A673 (cell line): Measurements from ENCODE around the gene IFITM2. TPM values are rescaled to one million over a fixed set of nuclear protein-coding genes. Genes with fewer than 3 reads are reported as not detected.

Experiments
- BruUV-seq: library from RNA; stranded (reverse); fragments of 400-500 nt; replicated peaks from 2 replicates; lab custom pipeline; 2021; lab: Mats Ljungman, UMichigan
- CTCF ChIA-PET: fragments of 300-600 bp; sonication (Branson Sonifier 250); formaldehyde crosslinking; loops from one replicate; lab custom pipeline; 2022; ENCODE audit warnings: antibody characterized with exemption; lab: Charles Lee
- POLR2A ChIA-PET: fragments of 300-600 bp; sonication (Branson Sonifier 250); formaldehyde crosslinking; loops from one replicate; lab custom pipeline; 2022; ENCODE audit warnings: antibody characterized with exemption; ENCODE audit not compliant: low non-redundant PET; lab: Charles Lee
- DNase-seq: peaks from one replicate; pipeline ENCODE4 v3.0.0-alpha.2; 2015; ENCODE audit warnings: low spot score
- H3K27ac ChIP-seq: fragments of 200-600 bp; sonication (generic); 2 replicates; pipeline ENCODE4 v1.5.1; 2016; ENCODE audit warnings: mixed run types, low read depth, mild to moderate bottlenecking, mixed read lengths, antibody characterized with exemption, low read length; ENCODE audit not compliant: poor library complexity, severe bottlenecking
- H3K27me3 ChIP-seq: fragments of 200-600 bp; sonication (generic); replicated peaks from 2 replicates; pipeline ENCODE4 v1.6.1; 2017; ENCODE audit warnings: mixed run types, low read depth, mild to moderate bottlenecking, mixed read lengths, antibody characterized with exemption, low read length; ENCODE audit not compliant: insufficient read depth, poor library complexity
- H3K36me3 ChIP-seq: fragments of 200-600 bp; sonication (generic); 2 replicates; pipeline ENCODE4 v1.6.1; 2016; ENCODE audit warnings: mixed run types, mild to moderate bottlenecking, mixed read lengths, antibody characterized with exemption, low read length; ENCODE audit not compliant: insufficient read depth, poor library complexity, severe bottlenecking
- H3K4me1 ChIP-seq: fragments of 200-600 bp; sonication (generic); 2 replicates; pipeline ENCODE4 v1.6.1; 2017; ENCODE audit warnings: mixed run types, mild to moderate bottlenecking, mixed read lengths, antibody characterized with exemption, low read length; ENCODE audit not compliant: insufficient read depth, poor library complexity, severe bottlenecking
- H3K4me3 ChIP-seq: fragments of 200-600 bp; sonication (generic); 2 replicates; pipeline ENCODE4 v1.5.1; 2016; ENCODE audit warnings: low read depth, mixed run types, mild to moderate bottlenecking, mixed read lengths, low read length; ENCODE audit not compliant: poor library complexity, severe bottlenecking
- H3K9me3 ChIP-seq: fragments of 200-600 bp; sonication (generic); 2 replicates; pipeline ENCODE4 v1.6.1; 2016; ENCODE audit warnings: mixed run types, low read depth, mild to moderate bottlenecking, mixed read lengths, antibody characterized with exemption, low read length; ENCODE audit not compliant: poor library complexity, severe bottlenecking
- EZH2 ChIP-seq: fragments of 200-600 bp; sonication (generic); IDR thresholded peaks from 2 replicates; pipeline ENCODE4 v1.6.1; 2017; ENCODE audit warnings: borderline replicate concordance, low read depth, mild to moderate bottlenecking, mixed read lengths, antibody characterized with exemption, low read length; ENCODE audit not compliant: poor library complexity, severe bottlenecking
- intact Hi-C: fragments of 100-400 bp; cut with micrococcal nuclease; formaldehyde crosslinking; loops from one replicate; pipeline ENCODE4 v1.10.0; 2022; ENCODE audit not compliant: unreplicated experiment
- total RNA-seq: library from RNA; stranded (reverse); gene quantifications from 2 replicates; pipeline ENCODE4 v1.2.3, GENCODE V29; 2021
- TF ChIP-seq, protein P1 (sequence below): fragments of 300-800, 200-600 bp; sonication (generic); conservative IDR thresholded peaks from 2 replicates; pipeline ENCODE4 v1.5.1; 2017; ENCODE audit warnings: low read depth, mild to moderate bottlenecking, antibody characterized with exemption, low read length, moderate library complexity, mixed read lengths

The IFITM2 gene
- total RNA-seq, 1 experiment from 2014 or later: 25.5 TPM

DNA sequence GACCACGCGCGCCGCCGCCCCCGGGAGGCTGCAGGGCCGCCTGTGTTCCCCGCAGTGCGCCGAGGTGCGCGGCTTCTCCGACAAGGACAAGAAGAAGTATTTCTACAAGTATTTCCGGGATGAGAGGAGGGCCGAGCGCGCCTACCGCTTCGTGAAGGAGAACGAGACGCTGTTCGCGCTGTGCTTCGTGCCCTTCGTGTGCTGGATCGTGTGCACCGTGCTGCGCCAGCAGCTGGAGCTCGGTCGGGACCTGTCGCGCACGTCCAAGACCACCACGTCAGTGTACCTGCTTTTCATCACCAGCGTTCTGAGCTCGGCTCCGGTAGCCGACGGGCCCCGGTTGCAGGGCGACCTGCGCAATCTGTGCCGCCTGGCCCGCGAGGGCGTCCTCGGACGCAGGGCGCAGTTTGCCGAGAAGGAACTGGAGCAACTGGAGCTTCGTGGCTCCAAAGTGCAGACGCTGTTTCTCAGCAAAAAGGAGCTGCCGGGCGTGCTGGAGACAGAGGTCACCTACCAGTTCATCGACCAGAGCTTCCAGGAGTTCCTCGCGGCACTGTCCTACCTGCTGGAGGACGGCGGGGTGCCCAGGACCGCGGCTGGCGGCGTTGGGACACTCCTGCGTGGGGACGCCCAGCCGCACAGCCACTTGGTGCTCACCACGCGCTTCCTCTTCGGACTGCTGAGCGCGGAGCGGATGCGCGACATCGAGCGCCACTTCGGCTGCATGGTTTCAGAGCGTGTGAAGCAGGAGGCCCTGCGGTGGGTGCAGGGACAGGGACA lies 26.7 kb upstream of the IFITM2 start:
- ChIA-PET CTCF (interaction anchor here (0.6 kb wide), 1 partner anchor 197 kb away, joined by 5 read pairs; no protein-coding TSS in a partner anchor), POLR2A (no interaction called here)
- H3K4me3 ChIP-seq: no peak overlapping the region
- no peak overlapping the region for H3K27ac ChIP-seq
- intact Hi-C loops: no loop called here
- H3K27me3 ChIP-seq: peaks cover 43% of the 10 kb centered on the region
- no peaks in the 10 kb centered on the region for H3K9me3 ChIP-seq
- BruUV-seq: no TSS peak
- H3K36me3 ChIP-seq: no peaks in the 10 kb centered on the region
- H3K4me1 ChIP-seq: no peaks in the 10 kb centered on the region
- TF ChIP-seq EZH2: peak; percentile 82
- TF ChIP-seq, protein P1, sequence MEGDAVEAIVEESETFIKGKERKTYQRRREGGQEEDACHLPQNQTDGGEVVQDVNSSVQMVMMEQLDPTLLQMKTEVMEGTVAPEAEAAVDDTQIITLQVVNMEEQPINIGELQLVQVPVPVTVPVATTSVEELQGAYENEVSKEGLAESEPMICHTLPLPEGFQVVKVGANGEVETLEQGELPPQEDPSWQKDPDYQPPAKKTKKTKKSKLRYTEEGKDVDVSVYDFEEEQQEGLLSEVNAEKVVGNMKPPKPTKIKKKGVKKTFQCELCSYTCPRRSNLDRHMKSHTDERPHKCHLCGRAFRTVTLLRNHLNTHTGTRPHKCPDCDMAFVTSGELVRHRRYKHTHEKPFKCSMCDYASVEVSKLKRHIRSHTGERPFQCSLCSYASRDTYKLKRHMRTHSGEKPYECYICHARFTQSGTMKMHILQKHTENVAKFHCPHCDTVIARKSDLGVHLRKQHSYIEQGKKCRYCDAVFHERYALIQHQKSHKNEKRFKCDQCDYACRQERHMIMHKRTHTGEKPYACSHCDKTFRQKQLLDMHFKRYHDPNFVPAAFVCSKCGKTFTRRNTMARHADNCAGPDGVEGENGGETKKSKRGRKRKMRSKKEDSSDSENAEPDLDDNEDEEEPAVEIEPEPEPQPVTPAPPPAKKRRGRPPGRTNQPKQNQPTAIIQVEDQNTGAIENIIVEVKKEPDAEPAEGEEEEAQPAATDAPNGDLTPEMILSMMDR: no peak
- no peak for DNase-seq

DNA sequence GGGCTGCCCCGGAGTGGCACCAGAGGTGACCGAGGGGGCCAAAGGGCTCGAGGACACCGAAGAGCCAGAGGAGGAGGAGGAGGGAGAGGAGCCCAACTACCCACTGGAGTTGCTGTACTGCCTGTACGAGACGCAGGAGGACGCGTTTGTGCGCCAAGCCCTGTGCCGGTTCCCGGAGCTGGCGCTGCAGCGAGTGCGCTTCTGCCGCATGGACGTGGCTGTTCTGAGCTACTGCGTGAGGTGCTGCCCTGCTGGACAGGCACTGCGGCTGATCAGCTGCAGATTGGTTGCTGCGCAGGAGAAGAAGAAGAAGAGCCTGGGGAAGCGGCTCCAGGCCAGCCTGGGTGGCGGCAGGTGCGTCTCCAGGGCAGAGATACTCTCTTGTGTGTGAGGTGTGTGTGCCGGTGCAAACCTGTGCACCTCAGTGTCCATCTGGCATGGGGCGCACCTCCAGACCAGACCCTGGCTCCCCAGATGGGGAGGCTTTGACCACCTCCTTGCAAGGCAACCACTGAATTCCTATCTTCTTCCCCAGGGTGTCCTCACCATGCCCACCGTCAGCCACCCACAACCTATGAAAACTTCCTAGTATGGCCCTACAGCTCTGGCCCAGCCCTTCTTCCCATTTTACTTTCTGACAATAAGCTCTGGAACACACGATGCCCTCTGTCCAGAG lies 26.0 kb upstream of the IFITM2 start:
- no peaks in the 10 kb centered on the region for H3K36me3 ChIP-seq
- CTCF ChIA-PET: no interaction called here
- peaks cover 43% of the 10 kb centered on the region for H3K27me3 ChIP-seq
- no peak for DNase-seq
- intact Hi-C loops: no loop called here
- H3K9me3 ChIP-seq: no peaks in the 10 kb centered on the region
- no peaks in the 10 kb centered on the region for H3K4me1 ChIP-seq
- TF ChIP-seq, protein P1: no peak
- no peak for TF ChIP-seq EZH2
- no peak overlapping the region for H3K4me3 ChIP-seq
- no peak overlapping the region for H3K27ac ChIP-seq
- no TSS peak for BruUV-seq
- POLR2A ChIA-PET: no interaction called here

DNA sequence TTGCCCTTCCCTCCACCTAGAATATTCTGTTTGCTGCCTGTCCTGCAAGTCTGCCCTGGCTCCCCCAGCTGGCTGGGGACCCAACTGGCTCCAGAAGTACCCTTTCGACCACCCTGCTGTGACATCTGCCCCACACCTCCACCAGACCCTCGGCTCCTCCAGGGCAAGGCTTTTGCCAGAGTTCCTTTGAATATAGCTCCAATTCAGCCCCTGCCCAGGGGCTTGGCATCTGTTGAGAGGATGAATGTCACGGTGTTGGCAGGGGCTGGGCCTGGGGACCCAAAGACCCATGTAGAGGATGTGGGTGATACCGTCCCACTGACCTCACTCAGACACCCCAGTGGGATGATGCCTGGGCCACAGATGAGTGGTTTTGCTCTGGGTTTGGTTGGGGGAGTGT lies 25.4 kb upstream of the IFITM2 start:
- Histone ChIP-seq H3K9me3 (no peaks in the 10 kb centered on the region), H3K36me3 (no peaks in the 10 kb centered on the region), H3K4me1 (no peaks in the 10 kb centered on the region), H3K27me3 (peaks cover 43% of the 10 kb centered on the region), H3K4me3 (no peak overlapping the region), H3K27ac (no peak overlapping the region)
- POLR2A ChIA-PET: no interaction called here
- intact Hi-C loops: no loop called here
- no peak for DNase-seq
- CTCF ChIA-PET: no interaction called here
- TF ChIP-seq, protein P1: no peak
- no peak for TF ChIP-seq EZH2
- no TSS peak for BruUV-seq
